ENCODE data around the gene SLC23A1. TPM values are rescaled to one million over a fixed set of nuclear protein-coding genes. Genes with fewer than 3 reads are reported as not detected.

The SLC23A1 gene
- total RNA-seq, 1 donor from 2014 or later, result not detected

DNA sequence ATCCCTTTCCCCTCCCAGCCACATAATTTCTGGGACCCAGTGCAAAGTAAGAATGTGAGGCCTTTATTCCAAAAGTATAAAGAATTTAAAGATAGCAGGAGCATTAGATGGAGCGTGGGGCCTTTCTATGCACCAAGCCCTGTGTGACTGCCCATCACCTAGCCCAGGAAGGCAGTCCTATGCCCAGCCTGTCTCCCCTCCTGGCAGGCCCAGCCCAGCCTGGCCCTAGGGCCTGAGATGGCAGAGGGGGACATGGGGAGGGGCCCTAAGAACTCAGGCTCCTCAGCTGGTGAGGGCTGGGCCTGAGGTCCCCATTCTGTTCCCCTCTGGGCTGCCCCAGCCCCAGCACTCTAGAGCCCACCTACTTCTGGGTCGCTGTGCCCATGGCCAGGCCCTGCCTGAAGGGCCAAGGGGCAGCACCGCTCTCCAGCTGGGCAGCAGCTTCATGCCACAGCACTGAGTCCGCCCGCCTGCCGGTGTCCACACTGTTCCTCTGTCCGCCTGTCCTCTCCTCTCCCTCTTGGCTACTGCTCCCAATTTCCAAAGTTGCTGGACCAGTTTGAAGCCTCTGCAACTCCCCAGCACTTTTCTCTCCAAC is 995 bp upstream of the SLC23A1 start:
- Histone ChIP-seq H3K27me3 (no peaks in the 10 kb centered on the region), H3K36me3 (no peaks in the 10 kb centered on the region), H3K27ac (no peak overlapping the region), H3K4me1 (peaks cover 2 to 3% of the 10 kb centered on the region in 2 donors), H3K4me3 (no peak overlapping the region), H3K9me3 (no peaks in the 10 kb centered on the region)
- no peak for DNase-seq (ENCODE audit: low spot score in 2 of 2)
- intact Hi-C loops (cut with DNase I), result no loop called here
- TF ChIP-seq, protein P1, sequence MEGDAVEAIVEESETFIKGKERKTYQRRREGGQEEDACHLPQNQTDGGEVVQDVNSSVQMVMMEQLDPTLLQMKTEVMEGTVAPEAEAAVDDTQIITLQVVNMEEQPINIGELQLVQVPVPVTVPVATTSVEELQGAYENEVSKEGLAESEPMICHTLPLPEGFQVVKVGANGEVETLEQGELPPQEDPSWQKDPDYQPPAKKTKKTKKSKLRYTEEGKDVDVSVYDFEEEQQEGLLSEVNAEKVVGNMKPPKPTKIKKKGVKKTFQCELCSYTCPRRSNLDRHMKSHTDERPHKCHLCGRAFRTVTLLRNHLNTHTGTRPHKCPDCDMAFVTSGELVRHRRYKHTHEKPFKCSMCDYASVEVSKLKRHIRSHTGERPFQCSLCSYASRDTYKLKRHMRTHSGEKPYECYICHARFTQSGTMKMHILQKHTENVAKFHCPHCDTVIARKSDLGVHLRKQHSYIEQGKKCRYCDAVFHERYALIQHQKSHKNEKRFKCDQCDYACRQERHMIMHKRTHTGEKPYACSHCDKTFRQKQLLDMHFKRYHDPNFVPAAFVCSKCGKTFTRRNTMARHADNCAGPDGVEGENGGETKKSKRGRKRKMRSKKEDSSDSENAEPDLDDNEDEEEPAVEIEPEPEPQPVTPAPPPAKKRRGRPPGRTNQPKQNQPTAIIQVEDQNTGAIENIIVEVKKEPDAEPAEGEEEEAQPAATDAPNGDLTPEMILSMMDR (IDR thresholded peaks at IDR 0.05), result no peak

DNA sequence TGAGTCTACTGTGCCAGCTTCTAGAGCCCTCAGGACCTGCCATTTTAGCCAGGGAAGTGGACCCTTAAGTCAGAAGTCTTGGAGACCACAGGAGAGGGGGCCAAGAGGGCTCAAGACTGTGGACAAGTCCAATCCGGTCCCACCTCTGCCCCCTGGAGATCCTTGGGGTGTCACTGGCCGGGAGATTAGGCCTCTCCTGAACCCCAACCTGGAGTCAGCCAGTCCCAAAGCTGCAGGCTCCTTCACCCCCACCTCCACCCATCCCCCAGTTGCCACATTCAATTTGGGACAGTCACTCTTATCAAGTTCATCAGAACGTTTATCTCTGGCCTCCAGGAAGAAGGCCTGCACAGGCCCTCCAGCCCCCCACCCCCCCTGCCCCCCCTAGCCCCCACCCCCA is 290 bp downstream of the SLC23A1 start:
- Histone ChIP-seq H3K36me3 (no peaks in the 10 kb centered on the region), H3K9me3 (no peaks in the 10 kb centered on the region), H3K4me3 (no peak overlapping the region), H3K4me1 (no peaks in the 10 kb centered on the region), H3K27ac (no peak overlapping the region), H3K27me3 (no peaks in the 10 kb centered on the region)
- intact Hi-C loops (cut with DNase I), result no loop called here
- DNase-seq (ENCODE audit: low spot score in 2 of 2), result no peak
- TF ChIP-seq, protein P1 (IDR thresholded peaks at IDR 0.05), result no peak

DNA sequence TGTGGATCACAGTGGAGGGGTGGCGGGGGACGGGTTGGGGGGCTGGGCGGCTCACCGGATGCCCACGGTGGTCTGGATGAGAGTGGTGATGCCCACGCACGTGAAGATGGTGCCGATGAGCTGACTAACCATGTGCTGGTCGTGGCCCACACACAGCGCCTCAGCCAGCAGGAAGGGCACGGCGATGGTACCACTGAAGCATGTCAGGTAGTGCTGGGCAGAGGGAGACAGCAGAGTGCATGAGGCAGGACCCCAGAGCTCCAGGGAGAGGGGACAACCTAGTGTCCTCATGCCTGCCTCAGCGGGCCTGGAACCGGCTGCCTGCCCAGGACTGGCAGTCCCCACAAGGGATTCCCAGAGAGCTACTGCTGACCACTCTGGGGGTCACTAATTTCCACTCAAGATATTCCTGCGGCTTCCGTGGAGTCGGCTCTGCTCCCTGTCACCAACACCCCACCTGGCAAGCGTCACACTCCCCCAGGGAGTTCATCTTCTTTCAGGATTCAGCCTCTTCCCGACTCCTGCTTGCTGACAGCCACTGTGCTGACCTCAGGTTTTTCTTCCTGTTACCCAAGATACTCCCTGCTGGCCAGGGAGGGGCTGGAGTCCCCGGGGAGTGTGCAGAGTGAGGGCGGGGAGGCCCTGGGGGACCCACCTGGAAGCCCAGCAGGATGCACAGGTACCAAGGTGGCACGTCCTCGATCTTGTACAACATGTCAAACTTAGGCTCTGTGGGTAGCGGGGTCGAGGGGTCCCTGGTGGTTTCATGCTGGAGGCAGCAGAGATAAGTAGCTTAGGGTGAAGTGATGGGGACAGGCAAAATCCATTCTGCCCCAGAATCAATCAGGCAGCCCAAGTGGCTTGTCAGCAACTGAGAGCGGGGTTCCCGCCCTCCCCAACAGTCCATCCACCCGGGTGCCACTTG is 998 bp downstream of the SLC23A1 start:
- Histone ChIP-seq H3K4me1 (no peaks in the 10 kb centered on the region), H3K4me3 (no peak overlapping the region), H3K9me3 (no peaks in the 10 kb centered on the region), H3K36me3 (no peaks in the 10 kb centered on the region), H3K27me3 (no peaks in the 10 kb centered on the region), H3K27ac (no peak overlapping the region)
- intact Hi-C loops (cut with DNase I), result no loop called here
- DNase-seq (ENCODE audit: low spot score in 2 of 2), result no peak
- TF ChIP-seq, protein P1 (IDR thresholded peaks at IDR 0.05), result no peak

DNA sequence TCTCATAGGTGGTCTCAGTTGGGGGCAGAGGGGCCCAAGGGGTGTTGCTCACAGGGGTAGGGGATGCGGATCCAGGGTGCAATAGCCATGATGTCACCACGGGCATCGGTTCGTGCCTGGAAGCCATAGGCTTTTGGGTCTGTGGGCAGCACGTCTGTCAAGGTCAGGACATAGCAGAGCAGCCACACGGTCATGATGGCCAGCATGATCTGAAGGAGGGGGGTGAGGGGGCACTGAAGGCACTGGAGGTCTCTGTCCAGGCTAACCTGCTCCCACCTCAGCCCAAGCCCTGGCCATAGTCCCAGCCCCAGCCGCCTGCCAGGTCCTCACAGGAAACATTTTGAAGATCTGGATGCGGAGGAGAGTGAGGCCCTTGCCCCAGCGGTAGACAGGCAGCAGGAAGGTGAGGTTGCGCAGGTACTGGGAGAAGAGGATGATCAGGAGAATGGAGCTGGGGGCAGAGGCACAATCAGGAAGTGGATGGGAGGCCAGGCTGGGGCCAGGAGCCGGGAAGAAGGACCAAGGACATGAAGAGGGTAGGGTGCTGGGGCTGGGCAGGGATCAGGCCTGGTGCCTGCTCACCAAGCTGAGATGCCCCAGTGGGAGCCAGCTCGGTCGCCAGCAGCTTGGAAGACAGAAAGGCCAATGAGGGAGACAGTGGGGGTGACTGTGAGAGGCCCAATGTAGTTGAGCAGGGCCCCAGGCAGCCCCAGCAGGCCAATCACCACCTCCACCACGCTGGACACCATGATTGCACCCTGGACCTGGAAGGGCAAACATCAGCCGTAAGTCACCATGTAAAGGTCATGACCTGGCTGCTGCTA is 3.3 kb downstream of the SLC23A1 start:
- no peaks in the 10 kb centered on the region for H3K27me3 ChIP-seq
- H3K4me1 ChIP-seq, result no peaks in the 10 kb centered on the region
- no peaks in the 10 kb centered on the region for H3K9me3 ChIP-seq
- intact Hi-C loops (cut with DNase I), result no loop called here
- H3K27ac ChIP-seq, result no peak overlapping the region
- H3K36me3 ChIP-seq, result no peaks in the 10 kb centered on the region
- DNase-seq (ENCODE audit: low spot score in 2 of 2), result no peak
- TF ChIP-seq, protein P1 (IDR thresholded peaks at IDR 0.05), result no peak
- H3K4me3 ChIP-seq, result no peak overlapping the region

DNA sequence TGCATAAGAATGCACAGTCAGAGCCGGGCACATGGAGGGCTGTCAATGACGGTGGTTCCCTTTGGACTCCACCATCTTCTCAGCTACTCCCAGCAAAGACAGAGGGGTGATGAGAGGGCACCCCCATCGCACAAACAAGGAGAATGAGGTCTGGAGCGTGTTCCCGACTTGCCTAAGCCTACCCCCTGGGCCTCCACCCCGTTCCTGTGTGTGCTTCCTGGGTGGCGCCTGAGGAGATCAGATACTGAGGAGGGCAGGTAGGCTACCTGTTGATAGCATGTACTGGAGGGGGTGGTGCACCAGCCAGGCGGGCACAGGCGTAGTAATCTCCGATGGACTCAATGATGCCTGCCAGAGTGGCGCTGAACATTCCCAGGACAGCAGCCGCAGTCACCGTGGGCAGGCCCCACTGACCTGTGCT is 4.1 kb downstream of the SLC23A1 start:
- no peak for DNase-seq (ENCODE audit: low spot score in 2 of 2)
- no peaks in the 10 kb centered on the region for H3K36me3 ChIP-seq
- H3K4me3 ChIP-seq, result no peak overlapping the region
- intact Hi-C loops (cut with DNase I), result no loop called here
- no peak overlapping the region for H3K27ac ChIP-seq
- TF ChIP-seq, protein P1 (IDR thresholded peaks at IDR 0.05), result no peak
- H3K27me3 ChIP-seq, result no peaks in the 10 kb centered on the region
- H3K4me1 ChIP-seq, result no peaks in the 10 kb centered on the region
- no peaks in the 10 kb centered on the region for H3K9me3 ChIP-seq

Data from ascending aorta (tissue), 2 donors.